HG03520 (cell line): Measurements from ENCODE around the gene AGAP1.

Experiments used
- ATAC-seq: cut with Tn5 transposase; IDR thresholded peaks from one replicate; pipeline ENCODE4 v1.9.1; 2021; ENCODE audit warnings: mild to moderate bottlenecking, moderate library complexity; ENCODE audit not compliant: unreplicated experiment

AGAP1 gene

DNA sequence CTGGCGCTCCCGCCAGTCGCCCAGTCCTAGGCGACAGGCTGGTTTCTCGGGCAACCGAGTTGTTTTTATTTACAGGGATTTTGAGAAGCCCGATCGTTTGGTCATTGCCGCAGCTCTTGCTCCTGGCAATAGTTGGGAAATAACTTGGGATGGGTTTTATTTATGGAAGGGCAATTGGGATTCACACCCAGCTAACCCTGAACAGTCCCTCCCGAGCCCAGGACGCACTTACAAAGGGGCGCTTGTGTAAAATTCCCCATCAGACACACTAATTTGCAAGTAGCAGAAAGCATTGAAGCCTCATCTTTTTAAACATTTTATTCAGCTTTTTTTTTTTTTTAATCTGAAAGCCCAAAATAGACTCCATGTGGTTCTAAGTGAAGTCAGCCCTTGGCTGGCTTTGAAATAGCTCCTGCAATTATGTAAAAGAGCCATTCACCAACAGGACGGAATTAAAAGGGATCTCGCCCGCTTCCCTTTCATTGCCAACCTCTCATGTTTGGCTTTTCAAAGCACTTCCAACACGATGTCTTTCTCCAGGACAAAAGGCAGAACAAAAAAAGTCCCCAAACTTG lies 677.9 kb downstream of the AGAP1 start:
- no peak for ATAC-seq

DNA sequence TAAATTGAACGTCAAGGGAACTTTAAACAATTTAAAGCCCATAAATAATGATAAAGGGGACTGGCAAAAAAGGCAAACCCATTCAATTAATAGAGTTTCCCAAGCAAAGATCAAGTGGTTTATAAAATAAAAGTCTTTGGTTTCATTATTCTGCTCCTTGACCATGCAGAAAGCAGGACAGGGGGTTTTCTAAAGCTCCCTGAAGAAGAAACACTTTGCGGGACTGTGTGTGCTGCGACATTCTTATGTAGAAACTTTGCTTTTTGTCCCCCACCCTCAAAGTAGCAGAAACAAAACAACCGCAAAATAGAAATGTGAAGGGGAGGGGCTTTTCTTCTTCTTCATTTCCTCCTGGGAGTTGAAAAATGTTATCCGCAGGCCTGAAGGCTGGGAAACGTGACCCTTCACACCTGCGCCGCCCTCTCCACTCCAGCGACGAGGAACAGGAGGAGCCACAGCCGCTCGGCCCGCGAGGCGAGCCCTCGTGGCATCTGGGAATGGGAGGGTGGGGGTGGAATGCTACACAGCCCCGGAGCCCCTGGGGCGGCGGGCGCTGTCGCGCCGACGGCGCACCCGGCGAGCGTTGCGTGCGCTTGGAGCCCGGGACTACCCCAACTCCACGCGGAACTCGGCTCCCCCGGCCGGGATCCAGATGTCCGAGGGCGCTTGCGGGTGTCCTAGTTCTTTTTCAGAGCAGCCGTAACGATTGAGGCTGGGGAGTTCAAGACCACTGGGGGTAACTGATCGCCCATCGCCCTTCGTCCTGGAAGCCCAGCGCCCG lies 678.6 kb downstream of the AGAP1 start:
- no peak for ATAC-seq

DNA sequence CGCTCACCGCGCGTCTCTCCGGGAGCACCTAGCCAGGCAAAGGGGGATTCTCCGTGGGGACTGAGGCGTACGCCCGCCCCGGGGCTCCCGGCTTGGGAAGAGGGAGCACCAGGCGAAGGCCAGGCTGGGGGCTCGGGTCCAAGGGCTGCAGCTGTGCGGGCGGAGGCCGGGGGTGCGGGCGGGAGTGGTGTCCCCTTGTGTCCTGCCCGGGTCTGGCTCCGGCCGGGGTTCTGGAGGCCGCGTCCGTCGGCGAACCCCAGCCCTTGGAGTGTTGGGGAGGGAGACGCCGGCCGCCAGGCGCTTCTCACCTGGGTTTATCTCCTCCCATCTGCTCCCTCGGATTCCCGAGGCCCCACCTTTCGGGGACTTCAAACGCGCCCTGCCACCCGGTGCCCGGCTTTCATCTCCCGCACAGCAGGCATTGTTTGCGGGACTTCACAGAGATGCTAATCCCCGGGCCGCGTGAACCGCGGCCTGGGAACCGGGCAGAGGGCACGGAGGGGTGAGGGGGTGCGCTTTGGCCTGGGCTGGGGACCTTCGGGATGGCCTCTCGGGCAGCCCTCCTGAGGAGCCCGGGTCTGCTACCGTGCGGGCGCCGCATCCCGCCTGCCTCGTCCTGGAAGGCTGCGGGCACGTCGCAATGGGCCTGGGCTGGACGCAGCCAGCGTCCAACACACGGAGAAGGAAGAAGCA lies 679.3 kb downstream of the AGAP1 start:
- no peak for ATAC-seq

- ATAC-seq: no peak
Observed at GRCh38 chr2:236173729-236174607, 680.1 kb downstream of the AGAP1 start.

- ATAC-seq: no peak
Observed at GRCh38 chr2:236175548-236176150, 681.8 kb downstream of the AGAP1 start.

GRCh38 chr2:236176417-236176816 lies 682.6 kb downstream of the AGAP1 start:
- no peak for ATAC-seq

GRCh38 chr2:236176951-236177350 lies 683.1 kb downstream of the AGAP1 start:
- no peak for ATAC-seq

GRCh38 chr2:236177604-236177966 lies 683.7 kb downstream of the AGAP1 start:
- no peak for ATAC-seq

- ATAC-seq: no peak
Observed at GRCh38 chr2:236177967-236178889, 684.4 kb downstream of the AGAP1 start.

DNA sequence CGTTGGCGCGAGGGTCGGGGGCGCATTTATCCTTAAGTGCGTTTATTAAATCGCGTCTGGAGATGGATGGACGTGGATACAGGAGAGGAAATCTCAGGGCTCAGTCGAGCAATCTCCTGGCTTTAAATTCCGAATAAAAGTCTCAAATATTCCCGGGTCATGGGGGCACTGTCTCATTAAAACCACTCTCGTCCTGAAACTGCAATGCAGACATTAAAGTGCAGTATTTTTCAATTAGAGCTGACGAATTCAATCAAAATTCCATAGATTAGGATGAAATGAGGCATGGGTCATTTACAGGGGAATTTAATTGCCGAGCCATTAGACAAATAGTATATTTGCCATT lies 685.0 kb downstream of the AGAP1 start:
- no peak for ATAC-seq

- no peak for ATAC-seq
Observed at GRCh38 chr2:236179236-236180075, 685.6 kb downstream of the AGAP1 start.

DNA sequence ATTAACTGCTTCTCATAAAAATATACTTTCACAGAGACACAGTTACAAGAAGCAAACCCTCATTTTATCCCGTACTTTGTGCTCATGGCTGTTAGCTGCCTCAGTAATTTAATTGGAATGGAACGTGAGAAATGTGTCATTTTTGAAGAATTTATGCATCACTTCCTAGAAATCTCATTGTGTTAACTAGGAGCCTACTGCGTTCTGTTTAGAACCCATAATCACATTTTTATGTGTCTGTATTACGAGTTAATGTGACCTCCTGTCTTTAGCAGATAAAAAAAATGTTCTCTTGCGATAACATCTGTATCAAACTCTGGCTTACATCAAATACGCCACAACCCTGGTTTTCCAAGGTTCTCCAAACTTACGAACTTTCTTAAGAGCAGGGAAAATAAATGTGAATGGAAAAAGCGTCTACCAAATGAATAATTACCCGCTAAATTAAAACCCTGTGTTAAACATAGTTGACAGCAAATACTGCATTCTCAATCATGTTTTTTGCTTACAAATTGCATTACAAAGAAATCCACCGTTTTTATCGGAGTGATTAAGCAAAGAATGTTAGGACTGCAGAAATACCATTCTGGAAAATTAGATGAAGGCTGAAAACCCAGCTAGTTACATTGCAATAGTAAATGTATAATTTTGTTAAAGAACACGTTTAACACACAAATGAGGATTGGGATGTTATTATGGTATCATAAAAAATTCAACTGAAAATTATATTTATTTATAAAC lies 686.4 kb downstream of the AGAP1 start:
- ATAC-seq: no peak

DNA sequence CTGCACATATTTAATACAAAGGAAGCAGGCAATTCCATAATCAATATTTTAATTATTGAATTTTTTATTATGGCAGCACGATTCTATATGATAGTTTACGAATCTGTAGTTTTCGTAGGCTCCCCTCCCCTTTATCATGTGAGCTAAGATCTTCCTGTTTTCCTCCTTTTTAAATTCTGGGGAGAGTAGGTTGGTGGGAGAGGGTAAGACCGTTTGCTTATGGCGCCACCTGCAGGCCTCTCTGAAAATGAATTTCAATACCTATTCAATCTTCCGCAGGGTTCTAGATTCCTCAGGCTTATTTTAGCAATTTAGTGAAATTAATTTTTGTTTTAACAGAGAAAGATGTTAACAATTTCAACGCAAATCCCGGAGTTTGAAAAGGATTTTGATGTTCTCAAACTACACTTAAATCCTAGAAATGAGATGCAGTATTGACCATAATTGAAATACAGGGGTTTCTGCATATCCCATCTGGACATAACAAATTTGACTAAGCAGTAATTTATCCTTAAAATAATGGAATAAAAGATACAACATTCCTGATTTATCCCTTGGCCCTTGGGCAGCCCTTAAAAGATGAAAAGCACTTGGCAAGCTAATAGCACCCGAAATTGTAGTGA lies 687.1 kb downstream of the AGAP1 start:
- ATAC-seq: no peak
